ENCODE measurements around the gene CLPTM1. TPM values are rescaled to one million over a fixed set of nuclear protein-coding genes. Genes with fewer than 3 reads are reported as not detected.

CLPTM1 gene
- total and polyA plus RNA-seq, 2 of the 8 experiments (the other 6 are each of a cell fraction or from before 2014, with no cell fraction given): 84.8 to 108 TPM

- TF ChIP-seq PHF8 (conservative IDR thresholded peaks at IDR 0.05; ENCODE audit: low read depth, low read length) (peak; percentile 96), TAF7 (optimal IDR thresholded peaks at IDR 0.05; ENCODE audit: borderline replicate concordance, low read depth, low read length) (peak; percentile 53), SUZ12 (IDR thresholded peaks at IDR 0.05; ENCODE audit: low read length) (no peak), TCF12 (IDR thresholded peaks at IDR 0.05; ENCODE audit: low read depth, low read length) (no peak), NANOG (IDR thresholded peaks at IDR 0.05; ENCODE audit: insufficient read depth, low read depth, low read length, poor library complexity, severe bottlenecking) (no peak)
Observed at GRCh38 chr19:44954649-44955504, at the start of gene CLPTM1 (continued).
